GM21576 (cell line): ENCODE data around the gene NFYC.
A peak's percentile ranks its signal among the peaks of the same experiment; 100 is the strongest.
"Not testable (repeated sequence)": the region's sequence is repeated elsewhere in the genome, so short reads cannot be mapped to it uniquely, and the experiment has no call there.

Experiments used
- ATAC-seq: cut with Tn5 transposase; IDR thresholded peaks from one replicate; pipeline ENCODE4 v1.9.1; 2021; ENCODE audit warnings: mild to moderate bottlenecking, moderate library complexity; ENCODE audit not compliant: unreplicated experiment

NFYC gene

GRCh38 chr1:40704817-40705733 is 13.6 kb downstream of the NFYC start:
- no peak for ATAC-seq

GRCh38 chr1:40706626-40707025 is 15.1 kb downstream of the NFYC start:
- no peak for ATAC-seq

GRCh38 chr1:40708750-40709099 is 17.2 kb downstream of the NFYC start:
- ATAC-seq, result peak; percentile 53

- peak; percentile 78 for ATAC-seq
Observed at GRCh38 chr1:40709100-40709801, 17.7 kb downstream of the NFYC start.

- ATAC-seq, result no peak
Observed at GRCh38 chr1:40709802-40710278, 18.3 kb downstream of the NFYC start.

GRCh38 chr1:40710581-40711315 is 19.2 kb downstream of the NFYC start:
- no peak for ATAC-seq

GRCh38 chr1:40711465-40712404 is 20.2 kb downstream of the NFYC start:
- no peak for ATAC-seq

GRCh38 chr1:40712405-40712944 is 21.0 kb downstream of the NFYC start:
- no peak for ATAC-seq

GRCh38 chr1:40712997-40713396 is 21.5 kb downstream of the NFYC start:
- ATAC-seq, result no peak

- no peak for ATAC-seq
Observed at GRCh38 chr1:40715491-40716059, 24.1 kb downstream of the NFYC start.

GRCh38 chr1:40717065-40717464 is 25.6 kb downstream of the NFYC start:
- no peak for ATAC-seq

- ATAC-seq, result no peak
Observed at GRCh38 chr1:40717955-40718354, 26.5 kb downstream of the NFYC start.

GRCh38 chr1:40720493-40720892 is 29.0 kb downstream of the NFYC start:
- ATAC-seq, result no peak

GRCh38 chr1:40722622-40723021 is 31.1 kb downstream of the NFYC start:
- no peak for ATAC-seq

GRCh38 chr1:40723196-40723955 is 31.9 kb downstream of the NFYC start:
- no peak for ATAC-seq

- ATAC-seq, result not testable (repeated sequence)
Observed at GRCh38 chr1:40727662-40728061, 36.2 kb downstream of the NFYC start.

- not testable (repeated sequence) for ATAC-seq
Observed at GRCh38 chr1:40729316-40729862, 37.9 kb downstream of the NFYC start.

- no peak for ATAC-seq
Observed at GRCh38 chr1:40732756-40733301, 41.3 kb downstream of the NFYC start.
